HG03159 (cell line): Measurements from ENCODE around the gene RND2.

Experiments used
- ATAC-seq: cut with Tn5 transposase; IDR thresholded peaks from one replicate; pipeline ENCODE4 v1.9.1; 2021; ENCODE audit warnings: mild to moderate bottlenecking, moderate library complexity; ENCODE audit not compliant: unreplicated experiment

Gene RND2

DNA sequence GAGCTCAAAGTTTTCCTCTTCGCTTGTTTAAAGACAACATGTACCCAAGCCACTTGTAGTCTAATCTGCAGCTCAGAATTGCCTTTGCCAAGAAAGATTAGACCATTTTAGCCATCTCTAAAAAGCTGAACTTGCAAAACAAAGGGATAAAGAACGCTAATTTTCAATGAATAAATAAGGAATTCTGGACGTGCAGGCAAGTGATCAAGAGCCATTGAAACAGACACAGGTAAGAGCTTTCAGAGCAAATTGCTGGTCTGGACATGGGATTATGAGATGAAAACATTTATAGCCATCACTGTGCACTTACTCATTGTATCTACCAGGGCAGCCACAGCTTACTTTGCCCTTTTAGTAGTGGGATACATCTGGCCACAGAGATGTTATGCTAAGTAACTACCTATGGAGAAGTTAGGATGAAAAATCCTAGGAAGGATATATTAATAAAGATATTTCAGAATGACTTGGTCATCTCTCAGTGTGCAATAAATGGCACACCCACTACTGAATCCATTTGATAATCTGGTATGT is 44.4 kb downstream of the RND2 start:
- no peak for ATAC-seq

GRCh38 chr17:43070257-43070656 is 45.2 kb downstream of the RND2 start:
- ATAC-seq: no peak

DNA sequence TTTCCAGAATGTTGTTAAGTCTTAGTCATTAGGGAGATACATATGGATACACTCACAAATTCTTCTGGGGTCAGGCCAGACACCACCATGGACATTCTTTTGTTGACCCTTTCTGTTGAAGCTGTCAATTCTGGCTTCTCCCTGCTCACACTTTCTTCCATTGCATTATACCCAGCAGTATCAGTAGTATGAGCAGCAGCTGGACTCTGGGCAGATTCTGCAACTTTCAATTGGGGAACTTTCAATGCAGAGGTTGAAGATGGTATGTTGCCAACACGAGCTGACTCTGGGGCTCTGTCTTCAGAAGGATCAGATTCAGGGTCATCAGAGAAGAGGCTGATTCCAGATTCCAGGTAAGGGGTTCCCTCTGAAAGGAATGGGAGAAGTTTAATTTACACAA is 45.8 kb downstream of the RND2 start:
- ATAC-seq: no peak

DNA sequence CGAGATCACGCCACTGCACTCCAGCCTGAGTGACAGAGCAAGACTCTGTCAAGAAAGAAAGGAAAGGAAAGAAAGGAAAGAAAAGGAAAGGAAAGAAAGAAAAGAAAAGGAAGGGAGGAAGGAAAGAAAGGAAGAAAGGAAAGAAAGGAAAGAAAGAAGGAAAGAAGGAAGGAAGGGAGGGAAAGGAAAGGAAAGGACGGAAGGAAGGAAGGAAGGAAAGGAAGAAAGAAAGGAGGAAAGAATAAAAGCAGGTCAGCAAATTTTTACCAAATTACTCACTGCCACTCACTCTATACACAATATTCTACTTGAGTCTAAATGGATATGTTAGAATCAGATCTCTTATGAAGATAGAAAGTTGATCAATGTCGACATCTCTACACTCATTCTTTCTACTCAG is 49.8 kb downstream of the RND2 start:
- ATAC-seq: no peak

DNA sequence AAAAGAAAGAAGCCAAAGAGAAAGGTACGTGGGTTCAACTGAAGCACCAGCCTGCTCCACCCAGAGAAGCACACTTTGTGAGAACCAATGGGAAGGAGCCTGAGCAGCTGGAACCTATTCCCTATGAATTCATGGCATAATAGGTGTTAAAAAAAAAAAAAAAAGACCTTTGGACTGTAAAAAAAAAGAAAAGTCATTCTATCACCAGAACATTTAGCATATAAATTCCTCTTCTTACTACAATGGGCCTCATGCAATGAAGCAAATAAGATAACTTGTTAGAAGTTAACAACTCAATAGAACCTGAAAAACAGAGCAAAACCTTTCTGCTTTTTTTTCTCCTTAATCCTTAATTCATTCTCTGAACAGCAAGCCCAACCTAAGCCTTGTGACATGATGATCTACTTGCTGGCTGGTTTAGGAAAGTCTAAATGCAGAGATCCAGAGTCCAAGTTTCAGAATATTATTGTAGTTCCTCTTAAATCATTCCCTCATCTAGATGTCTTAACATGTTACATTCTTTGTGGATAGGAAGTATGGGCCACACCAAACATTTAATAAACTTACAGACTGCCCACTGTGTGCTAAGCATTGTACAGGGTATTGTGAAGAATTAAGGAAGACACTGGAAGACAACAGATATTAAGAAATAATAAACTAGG is 54.7 kb downstream of the RND2 start:
- no peak for ATAC-seq
